Activated CD4-positive, CD25-positive, alpha-beta regulatory T cell treated with anti-CD3 and anti-CD28 coated beads, Interleukin-2, amount 50 U/mL, for 24 hours (primary cell): ENCODE measurements around the gene ZIC4.

Experiments
- ATAC-seq, 2 donors: fragments of 150-1000 bp; cut with Tn5 transposase; one replicate each; pipeline ENCODE4 v1.10.0; 2021; ENCODE audit warnings: mild to moderate bottlenecking in 1 of 2, moderate library complexity in 1 of 2

Gene ZIC4

DNA sequence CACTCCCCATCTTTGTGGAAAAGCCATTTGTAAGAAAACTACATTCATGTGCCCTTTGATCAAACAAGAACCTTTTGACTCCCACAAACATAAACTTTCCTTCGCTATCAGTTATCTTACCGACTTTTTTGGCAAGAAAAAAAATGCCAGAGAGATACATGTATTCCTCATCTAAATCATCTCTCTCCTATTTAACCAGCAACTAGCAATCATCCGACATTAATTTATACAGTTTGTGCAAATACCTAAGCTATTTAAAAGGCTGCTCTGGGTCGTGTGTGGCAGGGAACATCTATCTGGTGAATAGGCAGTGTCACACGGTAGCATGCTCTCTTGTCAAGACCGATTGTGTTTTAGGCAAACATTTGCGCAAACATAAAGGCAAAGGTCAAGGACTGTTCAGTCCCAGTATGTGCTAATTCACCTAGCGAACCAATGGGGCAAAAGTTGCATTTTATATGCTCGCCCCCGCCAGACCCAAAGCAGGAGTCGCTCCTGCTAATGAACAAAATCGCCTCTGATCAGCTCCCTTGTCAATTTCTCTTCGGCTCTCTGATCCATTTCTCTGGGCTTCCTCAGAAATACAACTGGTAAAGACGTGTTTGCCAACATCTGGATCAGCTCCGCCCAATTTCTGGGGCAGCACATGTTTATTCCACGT lies 37.7 kb downstream of the ZIC4 start:
- ATAC-seq, result no peak

DNA sequence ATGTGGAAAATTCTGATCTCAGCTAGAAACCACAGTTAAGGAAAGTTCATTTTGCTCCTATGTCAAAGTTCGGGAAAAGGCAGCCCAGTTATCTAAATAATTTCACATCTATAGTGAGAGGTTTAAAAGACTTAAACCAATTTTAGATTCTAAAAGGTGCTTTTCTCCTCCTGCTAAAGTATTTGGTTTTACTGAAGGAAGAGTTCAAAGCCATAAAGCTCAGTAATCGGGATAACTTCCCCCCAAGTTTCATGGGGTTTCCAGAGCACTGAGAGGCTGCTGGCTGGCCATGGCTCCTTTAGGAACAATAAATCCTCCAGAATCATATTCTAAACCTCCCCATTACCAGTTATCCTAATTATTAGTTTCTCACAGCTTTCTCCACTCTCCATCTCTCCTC lies 38.2 kb downstream of the ZIC4 start:
- no peak for ATAC-seq

DNA sequence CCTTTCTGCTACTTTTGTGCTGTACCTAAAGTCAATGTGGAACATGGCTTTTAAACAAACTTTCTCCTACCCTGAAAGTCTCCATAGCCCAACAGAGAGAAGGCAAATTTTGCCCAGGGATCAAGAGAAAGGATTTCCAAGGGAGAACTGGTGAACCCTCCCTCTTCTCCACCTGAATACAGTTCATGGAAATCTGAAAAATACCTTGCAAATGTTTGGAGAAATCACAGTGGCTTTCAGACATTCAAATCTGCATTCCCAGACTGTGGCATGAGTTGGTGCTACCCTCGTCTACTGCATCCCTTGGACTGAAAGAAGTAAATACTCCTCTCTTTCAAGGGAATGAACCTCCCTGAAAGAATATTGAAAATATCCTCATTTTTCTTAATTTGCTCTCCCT lies 38.7 kb downstream of the ZIC4 start:
- no peak for ATAC-seq

DNA sequence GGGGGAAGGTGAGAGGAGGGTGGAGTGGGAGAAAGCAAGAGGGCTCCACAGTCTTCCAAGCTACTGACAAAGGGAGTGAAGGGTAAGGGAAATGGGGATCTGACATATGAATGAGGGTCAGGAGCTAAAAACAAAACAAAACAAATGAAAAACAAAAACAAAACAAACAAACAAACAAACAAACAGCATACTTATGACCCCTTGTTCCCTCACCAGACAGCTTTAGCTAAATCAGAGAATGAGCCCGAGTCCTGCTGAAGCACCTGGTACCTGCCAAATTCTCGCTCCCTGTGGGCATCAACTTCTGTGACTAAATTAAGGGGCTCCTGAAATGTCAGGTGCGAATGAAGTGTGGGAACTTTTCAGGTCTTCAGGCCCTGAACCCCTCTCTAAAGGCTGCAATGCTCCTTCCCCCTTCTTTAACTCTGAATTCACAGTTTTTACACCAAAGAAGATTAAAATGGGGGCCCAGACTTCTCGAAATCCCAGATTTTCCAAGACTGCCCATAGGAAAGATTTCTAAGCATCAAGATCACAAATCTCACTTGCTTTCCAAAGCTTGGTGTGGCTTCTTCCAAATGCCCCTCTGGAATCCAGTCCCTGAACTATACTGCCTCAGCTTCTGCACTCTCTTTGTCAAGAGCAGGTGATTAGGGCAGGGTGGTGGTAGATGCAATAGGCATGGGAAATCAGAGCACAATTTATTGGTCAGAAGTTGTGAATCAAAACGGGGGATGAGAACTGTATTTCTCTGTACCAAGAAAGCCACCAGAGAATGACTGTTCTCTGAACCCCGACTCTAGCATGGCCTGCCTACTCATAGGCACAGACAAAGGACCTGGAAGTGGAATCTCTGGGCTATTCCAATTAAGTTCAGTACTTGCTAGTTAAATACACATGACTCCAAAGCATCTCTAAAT lies 40.9 kb downstream of the ZIC4 start:
- ATAC-seq, result no peak

DNA sequence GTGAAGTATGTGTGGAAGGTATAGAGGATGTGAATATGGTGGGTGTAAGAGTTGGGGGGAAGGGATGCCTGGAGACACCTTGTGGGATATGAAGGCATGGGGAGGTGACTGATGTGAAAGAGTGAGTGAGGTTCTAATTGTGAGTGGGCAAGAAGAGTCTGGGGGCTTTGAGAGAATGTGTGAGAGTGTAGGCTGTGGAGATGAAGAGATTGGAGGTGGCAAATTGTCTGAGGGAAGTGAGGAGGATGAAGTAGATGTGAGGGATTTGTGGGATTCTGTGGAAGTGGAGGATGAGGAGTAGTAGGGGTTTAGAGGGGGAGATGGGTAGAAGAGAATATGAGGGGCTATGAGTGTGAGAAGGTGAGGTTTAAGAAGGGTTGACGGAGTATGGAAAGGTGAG lies 41.6 kb downstream of the ZIC4 start:
- no peak for ATAC-seq

DNA sequence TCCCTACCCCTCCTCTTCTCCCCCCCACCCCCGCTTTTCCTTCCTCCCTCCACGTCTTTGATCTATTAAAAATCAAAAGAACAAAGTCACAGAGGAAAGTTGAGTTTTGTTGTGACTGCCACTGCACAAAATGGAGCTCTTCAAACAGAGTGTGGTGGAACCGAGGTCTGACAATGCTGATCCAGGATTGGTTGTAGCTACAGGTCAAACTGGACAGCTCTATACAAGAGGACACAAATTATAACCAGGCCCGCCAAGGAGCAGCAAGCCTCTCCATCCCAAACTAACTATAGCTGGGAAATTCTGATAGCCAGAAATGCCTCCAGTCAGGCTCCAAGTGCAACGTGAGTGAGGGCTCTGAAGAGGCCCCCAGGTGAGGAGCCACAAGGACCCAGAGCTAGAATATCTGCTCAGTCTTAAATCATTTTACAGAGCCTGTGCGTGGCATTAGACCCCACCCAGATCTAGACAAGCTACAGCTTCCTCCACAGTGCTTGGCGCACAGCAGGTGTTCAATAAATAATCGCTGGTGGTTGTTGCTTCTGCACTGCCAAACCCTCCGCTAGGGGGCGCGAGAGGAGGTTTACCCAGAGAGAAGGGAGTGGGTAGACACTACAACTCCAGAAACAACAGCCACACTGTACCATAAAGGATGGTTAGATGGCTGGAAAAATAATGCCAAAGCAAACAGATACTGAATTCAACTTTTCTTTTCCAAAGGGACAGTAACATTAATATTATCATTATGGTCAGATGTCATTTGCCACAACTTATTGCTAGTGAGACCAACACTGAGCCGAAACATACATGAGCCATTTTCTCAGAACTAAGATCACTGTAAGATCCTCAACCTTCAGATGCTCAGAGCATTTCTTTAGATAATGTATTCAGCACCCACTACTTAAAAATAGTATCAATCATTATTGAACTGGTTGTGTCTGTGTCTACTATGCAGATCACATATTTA lies 44.6 kb downstream of the ZIC4 start:
- ATAC-seq, result no peak

DNA sequence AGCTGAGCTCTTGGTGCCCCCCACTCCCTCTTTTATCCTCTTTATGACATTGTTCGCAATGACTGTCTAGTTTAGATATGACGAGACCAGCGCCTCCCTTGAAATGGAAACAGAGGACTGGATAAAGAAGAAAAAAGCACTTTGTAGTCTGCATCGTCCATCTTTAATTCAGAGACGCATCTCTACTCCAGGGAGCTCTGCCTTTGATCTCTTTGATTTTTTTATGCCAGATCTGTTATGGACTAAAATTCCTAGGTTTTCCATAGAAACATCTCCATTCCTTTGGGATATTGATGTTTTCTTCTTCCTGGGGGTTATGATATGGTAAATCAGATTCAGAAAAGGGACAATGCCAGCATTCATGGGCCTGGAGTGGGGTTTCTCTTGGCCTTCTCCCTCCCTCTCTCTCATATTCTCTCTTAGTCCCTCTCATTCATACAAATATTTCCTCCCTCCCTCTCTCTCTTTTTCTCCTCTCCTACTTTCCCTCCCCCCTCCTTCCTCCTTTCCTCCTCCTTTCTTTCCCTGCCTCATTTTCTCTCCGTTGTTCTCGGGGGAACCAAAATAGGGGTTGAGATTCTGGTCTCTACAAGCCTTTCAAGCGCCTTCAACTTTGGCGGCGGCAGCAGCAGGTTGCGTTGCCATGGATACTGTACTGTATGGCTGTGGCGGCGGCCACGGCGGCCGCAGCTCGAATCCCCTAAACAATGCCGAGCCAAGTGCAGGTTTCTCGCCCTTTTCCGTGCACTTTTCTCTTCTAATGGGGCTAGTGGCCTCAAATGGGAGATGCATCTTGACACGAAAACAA lies 45.5 kb downstream of the ZIC4 start:
- ATAC-seq, result no peak

DNA sequence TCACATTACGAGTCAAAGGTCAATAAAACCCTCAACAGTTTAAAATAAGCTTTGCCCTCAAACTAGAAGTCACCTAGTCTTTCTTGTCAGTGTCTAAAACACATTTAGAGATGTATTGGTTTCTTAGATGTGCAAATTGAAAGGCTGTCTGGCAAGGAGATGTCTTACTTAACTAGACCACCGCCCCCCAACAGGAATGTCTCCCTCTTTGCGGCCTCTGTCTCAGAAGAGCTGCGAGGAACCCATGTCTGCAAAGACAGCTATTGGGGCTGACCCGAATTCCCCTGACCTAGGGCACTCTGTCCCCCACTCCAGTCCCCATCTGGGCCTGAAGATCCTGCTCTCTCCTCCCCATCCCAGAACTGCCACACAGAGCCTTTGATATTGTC lies 46.3 kb downstream of the ZIC4 start:
- ATAC-seq, result no peak

DNA sequence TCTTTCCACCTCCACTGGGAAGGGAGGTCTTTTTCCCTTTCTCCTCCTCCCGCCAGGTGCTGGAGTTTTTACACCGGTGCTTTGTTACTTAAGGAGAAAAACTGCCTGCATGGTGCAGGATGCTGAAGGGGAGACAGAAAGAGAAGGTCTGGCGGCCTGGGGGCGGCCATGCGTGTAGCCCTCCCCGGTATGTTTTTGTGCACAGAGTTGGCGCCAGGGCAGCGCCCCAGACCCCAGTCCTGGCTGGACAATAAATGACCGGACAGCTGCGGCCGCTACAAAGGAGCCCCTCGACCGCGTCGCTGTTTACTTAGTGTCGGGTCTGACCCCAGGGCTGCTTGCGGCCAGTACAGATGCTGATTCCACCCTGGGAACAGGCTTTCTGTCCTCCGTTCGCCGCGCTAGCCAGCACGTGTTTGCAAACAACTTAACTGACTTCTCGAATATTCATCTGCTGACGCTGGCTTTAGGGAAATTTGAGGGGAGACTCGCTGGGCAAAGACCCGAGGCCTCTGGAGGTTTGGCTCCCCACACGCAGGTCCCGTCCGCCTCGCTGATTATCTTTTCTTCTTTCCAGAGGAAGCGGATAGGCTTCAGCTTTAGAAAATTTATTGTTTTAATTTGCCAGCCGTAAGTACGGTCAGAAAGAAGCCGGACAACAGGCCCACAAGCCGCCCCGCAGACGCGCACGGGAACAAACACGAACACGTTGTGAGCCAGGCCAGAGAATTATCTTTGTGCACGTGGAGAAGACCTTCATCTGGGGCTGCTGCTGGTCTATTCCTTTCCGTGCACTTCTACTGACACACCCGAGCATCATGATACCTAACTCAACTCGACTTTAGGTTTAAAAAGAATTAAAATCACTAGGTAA lies 46.9 kb downstream of the ZIC4 start:
- no peak for ATAC-seq

DNA sequence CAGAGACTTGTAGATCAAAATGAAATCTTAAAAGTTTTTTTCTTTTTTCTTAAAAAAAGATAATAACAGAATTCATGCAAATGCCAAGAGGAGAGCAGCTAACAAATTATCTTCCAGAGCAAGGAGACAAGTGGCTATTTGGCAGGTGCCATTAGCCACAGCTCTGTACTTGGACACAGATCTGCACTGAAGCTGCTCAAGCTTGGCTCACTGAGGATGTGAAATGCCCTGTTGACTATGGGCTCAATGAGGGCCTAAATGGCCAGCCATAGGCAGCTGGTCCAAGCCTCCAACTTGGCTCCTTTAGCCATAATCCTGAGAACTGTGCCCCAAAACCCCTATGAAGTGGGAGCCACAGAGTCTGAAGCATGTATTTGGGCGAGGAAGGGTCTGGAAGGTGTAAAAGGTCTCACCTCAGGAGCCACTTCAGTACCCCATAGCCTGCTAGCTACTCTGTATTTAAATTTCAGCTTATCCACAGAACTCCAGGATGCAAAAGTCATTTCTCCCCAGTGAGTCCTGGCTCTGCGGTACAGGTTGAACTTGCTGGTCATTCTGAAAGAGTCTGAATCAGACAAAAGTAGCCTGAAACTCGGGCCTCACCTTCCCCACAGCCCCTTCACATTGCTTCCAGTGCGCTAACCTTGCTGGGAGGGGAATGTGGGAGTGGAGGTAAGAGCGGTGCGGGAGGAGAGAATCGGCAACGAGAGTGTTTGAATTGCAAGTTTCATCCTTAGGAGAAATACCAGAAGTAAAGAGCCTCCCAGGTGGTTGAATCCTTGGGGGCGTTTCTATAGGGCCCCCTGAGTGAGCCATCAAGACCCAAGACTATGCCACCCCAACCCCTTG lies 48.0 kb downstream of the ZIC4 start:
- ATAC-seq, result no peak

DNA sequence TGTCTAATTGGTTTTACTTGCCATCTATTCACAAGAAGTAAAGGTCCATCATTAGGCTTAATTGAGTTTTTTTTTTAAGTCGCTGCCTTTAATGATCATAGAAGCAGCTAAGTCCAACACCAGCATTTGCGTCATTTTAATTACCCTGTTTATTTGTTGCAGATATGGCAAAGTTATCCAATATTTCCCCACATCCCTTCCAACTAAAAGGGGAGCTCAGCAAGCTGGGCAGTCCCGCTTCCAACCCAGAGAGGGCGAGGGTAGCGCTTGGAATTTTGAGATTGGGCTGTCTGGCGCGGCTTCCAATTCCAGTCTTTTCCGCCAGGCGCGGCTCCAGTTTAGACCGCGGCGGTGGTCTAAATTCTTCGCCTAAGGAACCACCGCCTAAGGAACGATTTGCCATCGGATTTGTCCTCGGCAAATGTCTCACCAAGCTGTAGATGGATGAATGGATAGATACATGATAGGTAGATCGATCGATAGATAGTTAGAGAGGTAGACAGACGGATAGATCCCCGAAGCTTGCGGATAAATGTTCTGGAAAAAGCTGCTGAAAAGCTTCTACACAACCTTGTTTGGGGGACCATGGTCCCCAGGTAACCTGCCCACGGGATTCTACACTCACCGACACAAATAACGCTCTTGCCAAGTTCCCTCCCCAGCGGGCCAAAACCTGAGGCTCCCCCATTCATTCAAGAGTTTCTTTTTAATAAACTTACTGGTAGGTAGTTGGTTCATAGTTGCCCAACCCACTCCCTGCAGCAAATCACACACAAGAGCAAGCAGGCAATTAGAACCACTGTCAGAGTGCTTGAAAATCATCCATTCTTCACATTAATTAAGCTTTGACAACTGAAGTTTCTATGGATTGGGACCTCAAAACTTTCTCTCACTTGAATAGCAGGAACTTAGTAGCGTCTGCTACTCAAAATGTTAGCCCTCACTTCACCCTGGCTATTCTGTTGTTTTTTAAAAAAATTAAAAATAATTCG lies 49.1 kb downstream of the ZIC4 start:
- no peak for ATAC-seq

DNA sequence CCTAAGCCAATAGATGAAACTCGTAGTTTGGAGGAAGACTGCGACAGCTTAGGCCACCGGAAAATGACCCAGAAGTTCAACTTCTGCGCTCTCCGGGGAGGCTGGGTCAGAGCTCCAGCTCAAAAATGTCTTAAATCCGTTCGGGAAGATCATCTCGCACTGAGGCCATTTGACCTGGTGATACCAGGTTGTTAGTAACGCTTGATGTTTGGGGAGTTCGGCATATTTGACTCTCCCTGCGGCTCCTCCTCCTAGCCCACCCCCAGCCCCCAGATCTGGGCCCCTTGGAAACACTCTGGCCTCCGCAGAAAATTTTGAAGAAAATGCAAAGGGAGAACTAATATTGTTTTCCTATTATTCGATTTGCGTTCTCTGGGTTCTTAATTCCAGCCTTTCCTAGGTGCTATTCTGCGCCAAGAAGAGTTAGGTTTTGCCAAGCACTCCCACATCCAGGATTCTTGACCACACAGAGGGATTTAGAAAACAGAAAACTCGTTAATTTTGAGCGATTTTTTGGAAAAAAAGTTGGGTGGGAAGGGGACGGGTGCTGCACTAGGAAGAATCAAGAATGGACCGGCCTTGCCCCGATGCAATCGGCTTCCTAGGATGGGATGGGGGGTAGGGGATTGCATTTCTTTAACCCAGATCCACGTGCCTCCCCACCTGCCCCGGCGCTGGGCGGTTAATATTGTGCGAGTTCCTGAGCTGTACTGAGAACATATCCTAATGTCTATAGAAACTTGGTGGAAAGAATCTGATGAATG lies 50.0 kb downstream of the ZIC4 start:
- no peak for ATAC-seq

DNA sequence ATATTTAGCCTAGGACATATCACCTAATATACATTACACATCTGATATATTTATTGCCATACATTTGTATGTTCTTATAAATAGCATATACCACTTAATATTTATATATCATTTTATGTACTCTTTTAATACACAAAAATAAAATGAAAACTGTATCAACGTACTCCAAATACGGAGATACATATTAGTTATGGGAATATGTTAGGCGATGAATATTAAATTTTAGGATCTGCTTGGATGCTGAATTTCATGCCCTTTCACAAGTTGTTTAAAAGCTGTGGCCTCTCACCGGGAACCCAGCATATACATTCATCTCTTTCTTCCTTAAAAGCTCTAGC lies 50.6 kb downstream of the ZIC4 start:
- no peak for ATAC-seq

DNA sequence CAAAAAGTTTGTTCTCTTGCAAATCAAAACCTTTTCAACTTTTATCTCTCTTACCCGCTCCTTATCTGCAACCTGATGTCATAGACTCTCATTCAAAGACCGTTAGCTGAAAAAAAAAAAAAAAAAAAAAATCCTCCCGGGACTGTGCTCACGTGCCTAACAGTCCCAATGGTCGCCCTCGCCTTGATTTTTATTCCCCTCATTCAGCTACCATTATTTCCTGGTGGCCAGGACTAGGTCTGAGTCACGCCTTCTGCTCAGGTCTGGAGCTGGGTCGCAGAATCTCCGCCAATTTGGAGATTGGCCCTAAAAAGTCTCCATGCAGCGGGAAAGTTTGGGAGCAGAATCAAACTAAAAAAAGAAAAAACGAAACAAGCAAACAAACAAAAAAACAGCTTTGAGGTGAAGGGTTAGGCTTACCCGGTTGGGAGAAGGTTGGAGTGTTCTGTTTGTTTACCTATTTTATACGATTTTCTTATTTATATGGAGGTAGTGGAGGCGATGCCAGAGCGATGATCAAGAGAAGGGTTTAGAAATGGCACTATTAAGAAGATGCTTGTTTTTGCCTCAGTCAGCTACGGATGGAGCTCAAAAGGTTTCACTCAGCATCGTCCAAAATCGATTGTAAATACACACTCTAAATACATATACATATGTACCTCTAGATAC lies 51.1 kb downstream of the ZIC4 start:
- no peak for ATAC-seq

DNA sequence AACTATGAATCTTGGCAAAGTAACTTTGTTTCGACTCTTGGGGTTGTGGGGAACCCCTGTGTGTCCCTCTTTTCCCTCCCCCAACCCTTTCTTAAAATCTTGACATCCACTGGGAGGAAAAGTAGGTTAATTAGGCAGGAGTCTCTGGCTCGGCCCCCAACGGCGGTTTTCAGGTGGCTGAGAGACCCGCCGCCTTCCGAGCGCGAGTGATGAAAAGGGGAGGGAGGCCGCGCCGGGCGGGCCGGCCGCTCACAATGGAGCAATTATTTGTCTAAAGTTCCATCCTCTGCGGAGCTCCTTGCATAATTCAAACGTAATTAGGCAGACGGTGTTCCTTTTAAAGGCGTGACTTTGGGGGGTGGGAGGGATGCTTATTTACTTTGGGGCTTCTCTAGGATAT lies 51.7 kb downstream of the ZIC4 start:
- ATAC-seq, result no peak

DNA sequence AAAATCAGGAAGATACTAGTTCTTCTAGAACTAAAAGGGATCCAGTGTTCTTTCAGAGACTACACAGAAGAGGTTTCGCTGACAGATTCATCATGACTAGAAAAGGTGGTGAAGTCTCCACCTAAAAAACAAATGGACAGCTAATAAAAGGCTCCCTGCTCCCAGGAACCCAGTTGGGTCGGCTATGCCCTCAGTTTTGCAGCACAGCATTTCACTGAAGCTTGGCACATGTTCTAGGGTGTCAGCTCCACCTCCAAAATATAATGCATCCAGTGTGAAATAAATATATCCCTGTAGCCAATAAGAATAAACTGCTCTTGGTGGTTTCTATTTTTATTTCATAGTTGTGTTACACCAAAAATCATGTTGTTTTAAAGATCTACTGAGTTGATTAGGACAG lies 55.0 kb downstream of the ZIC4 start:
- ATAC-seq, result no peak

DNA sequence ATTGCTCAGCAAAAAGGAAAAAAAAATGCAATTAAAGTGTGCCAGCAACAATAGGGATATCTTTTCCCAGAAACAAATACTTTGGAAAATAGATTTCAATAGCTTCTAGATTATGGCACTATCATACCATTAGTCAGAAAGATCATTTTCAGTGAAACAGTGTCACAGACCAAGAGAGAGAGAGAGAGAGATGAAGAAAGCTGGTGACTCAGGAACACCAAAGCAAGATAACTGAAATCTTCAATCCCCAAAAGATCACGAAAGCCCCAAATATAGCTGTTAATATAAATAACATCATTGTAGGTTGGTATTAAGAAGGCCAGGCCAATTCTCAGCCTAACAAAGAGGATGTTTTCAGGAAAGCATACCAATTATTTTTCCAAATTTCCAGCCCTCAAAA lies 57.4 kb downstream of the ZIC4 start:
- no peak for ATAC-seq

DNA sequence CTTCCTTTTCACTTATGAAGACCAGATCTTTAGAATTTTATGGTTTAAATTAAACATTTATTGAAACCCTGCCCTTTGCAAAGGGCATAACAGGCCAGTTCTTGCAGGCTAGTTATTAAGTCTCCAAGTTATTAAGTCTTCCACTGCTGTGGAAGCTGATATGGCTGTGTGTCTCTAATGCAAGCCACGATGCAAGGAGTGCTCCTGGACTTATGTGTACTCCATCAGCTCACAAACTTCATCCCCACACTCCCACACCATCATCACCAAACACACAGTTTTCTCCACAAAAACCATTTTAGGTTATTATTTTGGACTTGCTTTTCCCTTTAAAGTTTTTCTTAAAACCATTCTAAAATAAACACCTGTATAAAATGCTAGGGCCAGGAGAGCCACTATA lies 62.4 kb downstream of the ZIC4 start:
- no peak for ATAC-seq
